ENCODE data around the gene MAP3K3. TPM values are rescaled to one million over a fixed set of nuclear protein-coding genes. Genes with fewer than 3 reads are reported as not detected.

The MAP3K3 gene
- total and polyA plus RNA-seq, 9 of the 15 experiments (the other 6 are each of a cell fraction or from before 2014, with no cell fraction given), result 0.69 to 16.5 (median 12.1) TPM

DNA sequence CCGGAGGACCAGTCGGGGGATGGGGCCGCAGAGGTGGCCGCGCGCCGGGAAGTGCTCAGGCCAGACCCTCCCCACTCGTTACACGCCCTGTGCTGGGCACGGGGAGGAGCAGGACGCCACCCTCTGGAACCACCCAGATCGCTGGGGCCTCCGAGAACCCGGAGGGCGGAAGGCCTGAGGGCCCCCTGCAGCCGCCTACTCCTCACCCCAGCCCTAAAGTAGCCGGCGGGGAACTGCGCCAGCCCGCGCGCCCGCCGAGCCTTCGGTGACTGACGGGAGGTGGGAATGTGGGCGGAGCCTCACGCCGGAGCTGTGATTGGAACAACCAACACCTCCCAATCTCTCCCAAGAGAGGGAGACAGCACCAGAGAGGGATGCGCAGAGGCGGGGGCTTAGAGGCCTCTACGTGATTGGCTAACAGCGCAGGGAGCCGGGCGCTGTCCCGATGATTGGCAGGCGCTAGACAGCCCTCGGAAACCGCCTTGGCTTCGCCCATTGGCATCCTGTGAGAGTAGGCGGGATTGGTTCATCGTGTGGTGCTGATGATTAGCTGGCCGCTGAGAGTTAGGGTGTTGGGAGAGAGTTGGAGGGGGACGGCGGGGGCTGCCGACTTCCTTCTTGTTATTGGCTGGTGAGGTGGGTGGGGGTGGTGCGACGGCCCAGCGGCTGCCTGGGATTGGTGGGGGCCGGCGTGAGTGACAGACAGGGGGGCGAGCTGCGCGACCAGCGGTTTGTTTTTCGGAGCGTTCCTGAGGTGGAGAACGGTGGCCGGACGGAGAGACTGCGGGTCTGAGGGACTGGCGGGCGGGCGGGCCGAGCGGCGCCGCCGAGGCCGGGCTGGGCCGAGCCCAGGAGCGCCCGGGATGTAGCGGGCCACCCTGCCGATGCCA is at the start of gene MAP3K3 (continued):
- TF ChIP-seq ZNF589 (CRISPR knock-in tag; IDR thresholded peaks at IDR 0.05; ENCODE audit: low read depth), result no peak
- peak in 1 of 2 experiments; percentile 42; a peak in 1 of 4 replicates for TF ChIP-seq SRF (CRISPR knock-in tag; IDR thresholded peaks at IDR 0.05)
- TF ChIP-seq MEF2A (IDR thresholded peaks at IDR 0.05; ENCODE audit: control insufficient read depth, low read depth, low read length), result no peak
- TF ChIP-seq STAG1 (CRISPR knock-in tag; IDR thresholded peaks at IDR 0.05; ENCODE audit: borderline replicate concordance), result no peak
- TF ChIP-seq NFIX (CRISPR knock-in tag; IDR thresholded peaks at IDR 0.05; ENCODE audit: low read depth), result no peak
- TF ChIP-seq LARP7 (IDR thresholded peaks at IDR 0.05), result no peak
- no peak for TF ChIP-seq ZNF174 (CRISPR knock-in tag; IDR thresholded peaks at IDR 0.05)
- 0 out of 2 replicates have a peak, but pooled peaks have one; percentile 12 for TF ChIP-seq CBX1 (IDR thresholded peaks at IDR 0.05; ENCODE audit: low read depth)
- TF ChIP-seq, protein P1, sequence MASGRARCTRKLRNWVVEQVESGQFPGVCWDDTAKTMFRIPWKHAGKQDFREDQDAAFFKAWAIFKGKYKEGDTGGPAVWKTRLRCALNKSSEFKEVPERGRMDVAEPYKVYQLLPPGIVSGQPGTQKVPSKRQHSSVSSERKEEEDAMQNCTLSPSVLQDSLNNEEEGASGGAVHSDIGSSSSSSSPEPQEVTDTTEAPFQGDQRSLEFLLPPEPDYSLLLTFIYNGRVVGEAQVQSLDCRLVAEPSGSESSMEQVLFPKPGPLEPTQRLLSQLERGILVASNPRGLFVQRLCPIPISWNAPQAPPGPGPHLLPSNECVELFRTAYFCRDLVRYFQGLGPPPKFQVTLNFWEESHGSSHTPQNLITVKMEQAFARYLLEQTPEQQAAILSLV (tag; IDR thresholded peaks at IDR 0.05), result no peak
- peak; percentile 77 for TF ChIP-seq POLR2AphosphoS5 (IDR thresholded peaks at IDR 0.05; ENCODE audit: control insufficient read depth, insufficient read depth, low read depth, low read length)
- TF ChIP-seq NUFIP1 (IDR thresholded peaks at IDR 0.05; ENCODE audit: partially characterized antibody), result no peak
- TF ChIP-seq MAFG (tag; conservative IDR thresholded peaks at IDR 0.05), result no peak
- no peak for TF ChIP-seq RHOXF2B (CRISPR knock-in tag; conservative IDR thresholded peaks at IDR 0.05)
- no peak for TF ChIP-seq EP300 (IDR thresholded peaks at IDR 0.05; ENCODE audit: low read length)
- no peak for TF ChIP-seq ZNF75A (CRISPR knock-in tag; IDR thresholded peaks at IDR 0.05)
- TF ChIP-seq RBM15 (IDR thresholded peaks at IDR 0.05; ENCODE audit: insufficient read depth, low read length), result no peak
- TF ChIP-seq, protein P2, sequence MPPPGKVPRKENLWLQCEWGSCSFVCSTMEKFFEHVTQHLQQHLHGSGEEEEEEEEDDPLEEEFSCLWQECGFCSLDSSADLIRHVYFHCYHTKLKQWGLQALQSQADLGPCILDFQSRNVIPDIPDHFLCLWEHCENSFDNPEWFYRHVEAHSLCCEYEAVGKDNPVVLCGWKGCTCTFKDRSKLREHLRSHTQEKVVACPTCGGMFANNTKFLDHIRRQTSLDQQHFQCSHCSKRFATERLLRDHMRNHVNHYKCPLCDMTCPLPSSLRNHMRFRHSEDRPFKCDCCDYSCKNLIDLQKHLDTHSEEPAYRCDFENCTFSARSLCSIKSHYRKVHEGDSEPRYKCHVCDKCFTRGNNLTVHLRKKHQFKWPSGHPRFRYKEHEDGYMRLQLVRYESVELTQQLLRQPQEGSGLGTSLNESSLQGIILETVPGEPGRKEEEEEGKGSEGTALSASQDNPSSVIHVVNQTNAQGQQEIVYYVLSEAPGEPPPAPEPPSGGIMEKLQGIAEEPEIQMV (tag; conservative IDR thresholded peaks at IDR 0.05; ENCODE audit: low read depth), result no peak
- TF ChIP-seq BACH1 (tag; IDR thresholded peaks at IDR 0.05), result no peak
- TF ChIP-seq ETV1 (tag; conservative IDR thresholded peaks at IDR 0.05; ENCODE audit: low read depth), result no peak; the same call in 1 of the 2 replicates
- TF ChIP-seq, protein P3, sequence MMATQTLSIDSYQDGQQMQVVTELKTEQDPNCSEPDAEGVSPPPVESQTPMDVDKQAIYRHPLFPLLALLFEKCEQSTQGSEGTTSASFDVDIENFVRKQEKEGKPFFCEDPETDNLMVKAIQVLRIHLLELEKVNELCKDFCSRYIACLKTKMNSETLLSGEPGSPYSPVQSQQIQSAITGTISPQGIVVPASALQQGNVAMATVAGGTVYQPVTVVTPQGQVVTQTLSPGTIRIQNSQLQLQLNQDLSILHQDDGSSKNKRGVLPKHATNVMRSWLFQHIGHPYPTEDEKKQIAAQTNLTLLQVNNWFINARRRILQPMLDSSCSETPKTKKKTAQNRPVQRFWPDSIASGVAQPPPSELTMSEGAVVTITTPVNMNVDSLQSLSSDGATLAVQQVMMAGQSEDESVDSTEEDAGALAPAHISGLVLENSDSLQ (IDR thresholded peaks at IDR 0.05), result peak; percentile 100
- TF ChIP-seq, protein P4, sequence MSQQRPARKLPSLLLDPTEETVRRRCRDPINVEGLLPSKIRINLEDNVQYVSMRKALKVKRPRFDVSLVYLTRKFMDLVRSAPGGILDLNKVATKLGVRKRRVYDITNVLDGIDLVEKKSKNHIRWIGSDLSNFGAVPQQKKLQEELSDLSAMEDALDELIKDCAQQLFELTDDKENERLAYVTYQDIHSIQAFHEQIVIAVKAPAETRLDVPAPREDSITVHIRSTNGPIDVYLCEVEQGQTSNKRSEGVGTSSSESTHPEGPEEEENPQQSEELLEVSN (IDR thresholded peaks at IDR 0.05; ENCODE audit: borderline replicate concordance in 1 of 2, extremely low read depth in 1 of 2, insufficient read depth in 1 of 2, insufficient read length in 1 of 2, low read depth in 1 of 2, low read length in 1 of 2, poor library complexity in 1 of 2, severe bottlenecking in 1 of 2), result peak; percentile 40 to 46
- TF ChIP-seq TEAD2 (tag; IDR thresholded peaks at IDR 0.05), result no peak
- TF ChIP-seq U2AF1 (optimal IDR thresholded peaks at IDR 0.05; ENCODE audit: low read depth, low read length), result no peak
- TF ChIP-seq GABPB2 (CRISPR knock-in tag; conservative IDR thresholded peaks at IDR 0.05), result no peak
